Measurements from ENCODE around the gene TMEM222. TPM values are rescaled to one million over a fixed set of nuclear protein-coding genes. Genes with fewer than 3 reads are reported as not detected.
A peak's percentile ranks its signal among the peaks of the same experiment; 100 is the strongest.

TMEM222 gene
- total RNA-seq, 2 donors from 2014 or later = 31.5 to 45.1 TPM

DNA sequence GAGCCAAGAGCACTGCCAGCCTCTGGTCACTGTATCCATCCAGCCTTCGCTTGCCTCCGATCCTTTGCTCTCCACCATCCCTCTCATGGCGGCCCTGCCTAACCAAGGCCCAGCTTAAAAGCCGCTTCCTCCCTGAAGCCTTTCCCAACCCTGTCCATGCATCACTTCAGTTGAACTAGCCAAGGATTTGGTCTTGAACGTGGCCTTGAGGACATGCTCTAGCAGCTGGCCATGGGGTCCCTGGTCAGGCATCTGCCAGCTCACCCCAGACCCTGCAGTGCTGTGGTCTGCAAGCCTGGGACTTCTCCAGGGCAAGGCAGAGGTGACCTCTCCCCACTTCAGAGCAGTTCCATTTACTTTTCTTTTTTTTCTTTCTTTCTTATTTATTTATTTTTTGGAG lies 14.8 kb downstream of the TMEM222 start:
- Histone ChIP-seq H3K4me3 (no peak overlapping the region), H3K36me3 (peaks cover 55% of the 10 kb centered on the region), H3K27ac (no peak overlapping the region), H3K4me1 (ENCODE audit: control insufficient read depth in 1 of 2, low read depth in 2 of 2) (no peaks in the 10 kb centered on the region), H3K27me3 (replicated peaks; ENCODE audit: insufficient read depth) (no peaks in the 10 kb centered on the region), H3K9me3 (no peaks in the 10 kb centered on the region)
- no peak for DNase-seq (ENCODE audit: low spot score)
- no peak for ATAC-seq (ENCODE audit: insufficient number of reproducible peaks, low FRiP score, low read depth)
- TF ChIP-seq, protein P1, sequence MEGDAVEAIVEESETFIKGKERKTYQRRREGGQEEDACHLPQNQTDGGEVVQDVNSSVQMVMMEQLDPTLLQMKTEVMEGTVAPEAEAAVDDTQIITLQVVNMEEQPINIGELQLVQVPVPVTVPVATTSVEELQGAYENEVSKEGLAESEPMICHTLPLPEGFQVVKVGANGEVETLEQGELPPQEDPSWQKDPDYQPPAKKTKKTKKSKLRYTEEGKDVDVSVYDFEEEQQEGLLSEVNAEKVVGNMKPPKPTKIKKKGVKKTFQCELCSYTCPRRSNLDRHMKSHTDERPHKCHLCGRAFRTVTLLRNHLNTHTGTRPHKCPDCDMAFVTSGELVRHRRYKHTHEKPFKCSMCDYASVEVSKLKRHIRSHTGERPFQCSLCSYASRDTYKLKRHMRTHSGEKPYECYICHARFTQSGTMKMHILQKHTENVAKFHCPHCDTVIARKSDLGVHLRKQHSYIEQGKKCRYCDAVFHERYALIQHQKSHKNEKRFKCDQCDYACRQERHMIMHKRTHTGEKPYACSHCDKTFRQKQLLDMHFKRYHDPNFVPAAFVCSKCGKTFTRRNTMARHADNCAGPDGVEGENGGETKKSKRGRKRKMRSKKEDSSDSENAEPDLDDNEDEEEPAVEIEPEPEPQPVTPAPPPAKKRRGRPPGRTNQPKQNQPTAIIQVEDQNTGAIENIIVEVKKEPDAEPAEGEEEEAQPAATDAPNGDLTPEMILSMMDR (IDR thresholded peaks at IDR 0.05) = no peak

DNA sequence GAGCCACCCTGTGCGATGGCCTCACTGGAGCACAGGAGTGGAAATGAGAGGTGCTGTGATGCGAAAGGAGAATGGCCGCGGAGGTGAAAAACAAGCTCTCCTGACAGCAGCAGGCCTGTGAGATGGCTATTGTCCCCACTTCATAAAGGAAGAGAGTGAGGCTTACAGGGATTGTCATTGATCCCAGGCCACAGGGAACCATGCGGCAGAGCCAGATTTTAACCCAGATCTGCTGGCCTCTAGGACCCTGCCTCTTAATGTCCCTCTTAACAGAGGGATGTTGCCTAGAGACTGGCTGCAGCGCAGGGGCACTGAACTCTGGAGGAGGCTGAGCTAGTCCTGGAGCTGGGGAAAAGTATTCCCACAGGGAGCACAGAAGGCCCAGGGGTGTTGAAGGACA lies 16.8 kb downstream of the TMEM222 start:
- peaks cover 37% of the 10 kb centered on the region for H3K36me3 ChIP-seq

DNA sequence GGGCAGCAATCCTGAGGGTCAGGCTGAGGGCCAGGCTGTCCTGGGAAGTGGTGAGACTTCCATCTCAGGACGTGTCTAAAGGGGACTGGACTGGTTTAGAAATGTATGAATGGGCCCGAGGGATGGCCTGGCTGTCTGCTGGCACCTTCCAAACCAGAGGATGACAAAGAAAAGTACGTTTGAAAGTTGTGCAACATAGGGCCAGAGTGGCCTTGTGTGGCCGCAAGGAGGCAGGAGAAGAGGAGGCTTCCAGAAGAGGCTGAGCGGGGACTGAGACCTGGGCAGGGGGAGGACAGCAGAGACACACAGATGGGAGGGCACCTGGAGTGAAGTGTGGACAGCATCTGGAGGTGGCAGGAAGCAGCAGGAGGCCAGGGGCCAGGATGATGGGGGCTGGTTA lies 17.2 kb downstream of the TMEM222 start:
- Histone ChIP-seq H3K27ac (no peak overlapping the region), H3K9me3 (no peaks in the 10 kb centered on the region), H3K27me3 (replicated peaks; ENCODE audit: insufficient read depth) (no peaks in the 10 kb centered on the region), H3K4me3 (no peak overlapping the region), H3K36me3 (peaks cover 33% of the 10 kb centered on the region), H3K4me1 (ENCODE audit: control insufficient read depth in 1 of 2, low read depth in 2 of 2) (no peaks in the 10 kb centered on the region)
- DNase-seq (ENCODE audit: low spot score) = no peak
- TF ChIP-seq, protein P1 (IDR thresholded peaks at IDR 0.05) = no peak
- no peak for ATAC-seq (ENCODE audit: insufficient number of reproducible peaks, low FRiP score, low read depth)

More for the DNA sequence above, 16.8 kb downstream of the TMEM222 start:
- H3K9me3 ChIP-seq = no peaks in the 10 kb centered on the region
- DNase-seq (ENCODE audit: low spot score) = no peak
- no peak for ATAC-seq (ENCODE audit: insufficient number of reproducible peaks, low FRiP score, low read depth)
- H3K27me3 ChIP-seq (replicated peaks; ENCODE audit: insufficient read depth) = no peaks in the 10 kb centered on the region
- no peak overlapping the region for H3K4me3 ChIP-seq
- no peaks in the 10 kb centered on the region for H3K4me1 ChIP-seq (ENCODE audit: control insufficient read depth in 1 of 2, low read depth in 2 of 2)
- H3K27ac ChIP-seq = no peak overlapping the region
- TF ChIP-seq, protein P1 (IDR thresholded peaks at IDR 0.05) = no peak

DNA sequence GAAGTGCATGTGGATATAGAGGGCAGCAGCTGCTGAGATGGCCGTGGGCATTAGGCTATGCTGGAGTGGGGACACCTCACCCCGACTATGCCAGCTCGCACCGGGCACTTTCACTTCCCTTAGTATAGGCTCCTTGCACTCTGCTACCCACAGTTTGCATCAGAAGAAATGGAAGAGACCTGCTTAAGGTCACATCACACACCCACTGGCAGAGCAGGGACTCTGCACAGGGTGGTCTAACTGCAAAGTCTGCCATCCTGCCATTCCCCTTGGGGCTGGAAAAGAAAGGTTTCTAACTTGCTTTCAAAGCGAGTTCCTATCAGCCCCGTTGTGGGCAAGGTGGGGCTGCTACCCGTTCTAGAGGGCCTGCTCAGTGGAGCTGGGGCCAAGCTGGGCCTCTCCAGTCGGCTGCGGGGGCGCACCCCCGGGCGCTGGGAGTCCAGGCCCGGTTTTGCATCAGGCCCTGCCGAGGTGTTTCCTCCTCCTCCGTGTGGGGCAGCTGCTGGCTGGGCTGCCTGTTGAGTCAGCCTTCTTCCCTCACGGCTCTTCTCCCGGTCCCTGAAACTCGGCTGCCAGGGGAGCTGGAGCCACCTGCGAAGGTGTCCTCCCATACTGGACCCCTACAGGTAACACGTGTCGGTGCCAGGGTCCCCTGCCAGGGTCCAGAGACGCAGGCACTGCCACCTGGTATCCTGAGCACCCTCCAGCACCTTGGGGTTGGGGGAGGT lies 19.7 kb downstream of the TMEM222 start, which contains the start of gene SYTL1:
Gene SYTL1 (plus strand): TSS at position 498 of the 728 bp plus-strand sequence. CDS start 3,313 bp downstream, outside the sequence.
- Histone ChIP-seq H3K27me3 (replicated peaks; ENCODE audit: insufficient read depth) (no peaks in the 10 kb centered on the region), H3K27ac (no peak within 1 kb of the TSS), H3K36me3 (peaks cover 9% of the 10 kb centered on the region), H3K4me3 (peak within 1 kb of the TSS; percentile 26), H3K9me3 (no peaks in the 10 kb centered on the region), H3K4me1 (ENCODE audit: control insufficient read depth in 1 of 2, low read depth in 2 of 2) (no peaks in the 10 kb centered on the region)
- ATAC-seq (ENCODE audit: insufficient number of reproducible peaks, low FRiP score, low read depth) (no peak), DNase-seq (ENCODE audit: low spot score) (no peak)
- TF ChIP-seq, protein P1 (IDR thresholded peaks at IDR 0.05) = no peak

DNA sequence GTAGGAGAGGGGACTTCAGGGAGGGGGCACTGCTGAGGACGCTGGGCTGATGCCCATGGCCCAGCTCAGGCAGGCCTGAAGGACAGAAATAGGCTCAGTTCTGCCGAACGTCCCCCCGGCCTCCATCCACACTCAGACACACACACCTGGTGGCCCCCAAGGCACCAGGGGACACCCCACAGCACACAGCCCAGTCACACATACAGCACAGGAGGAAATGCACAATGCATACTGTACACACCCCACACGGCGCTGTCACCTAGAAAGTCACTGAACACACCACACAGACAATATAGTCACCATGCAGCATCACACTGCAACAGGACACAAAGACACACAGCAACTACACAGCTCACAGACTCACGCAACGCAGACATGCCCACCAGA lies 20.4 kb downstream of the TMEM222 start:
- ATAC-seq (ENCODE audit: insufficient number of reproducible peaks, low FRiP score, low read depth) (no peak), DNase-seq (ENCODE audit: low spot score) (no peak)
- no peaks in the 10 kb centered on the region for H3K27me3 ChIP-seq (replicated peaks; ENCODE audit: insufficient read depth)
- no peaks in the 10 kb centered on the region for H3K9me3 ChIP-seq
- TF ChIP-seq, protein P1 (IDR thresholded peaks at IDR 0.05) = no peak
- H3K27ac ChIP-seq = no peak overlapping the region
- peaks cover 4% of the 10 kb centered on the region for H3K36me3 ChIP-seq
- no peaks in the 10 kb centered on the region for H3K4me1 ChIP-seq (ENCODE audit: control insufficient read depth in 1 of 2, low read depth in 2 of 2)
- no peak overlapping the region for H3K4me3 ChIP-seq

Measured in thoracic aorta (tissue), 2 donors.